SJSA1 (cell line): ENCODE results near the gene SUSD4. TPM values are rescaled to one million over a fixed set of nuclear protein-coding genes. Genes with fewer than 3 reads are reported as not detected.

ENCODE experiments used
- DNase-seq, 2 experiments: peaks; one replicate each; pipeline ENCODE4 v3.0.0-alpha.2; 2015 to 2020; ENCODE audit warnings: low spot score in 2 of 2, low read depth in 1 of 2
- H3K27ac ChIP-seq: fragments of 250-450 bp; sonication (Bioruptor Pico); 2 replicates; pipeline ENCODE4 v1.5.1; 2020; ENCODE audit warnings: mild to moderate bottlenecking, moderate library complexity
- H3K27me3 ChIP-seq: fragments of 250-450 bp; sonication (Bioruptor Pico); replicated peaks from 2 replicates; pipeline ENCODE4 v1.5.1; 2020; ENCODE audit warnings: mild to moderate bottlenecking, moderate library complexity
- H3K36me3 ChIP-seq: fragments of 250-450 bp; sonication (Bioruptor Pico); 2 replicates; pipeline ENCODE4 v1.5.1; 2020; ENCODE audit warnings: mild to moderate bottlenecking
- H3K4me1 ChIP-seq: fragments of 250-450 bp; sonication (Bioruptor Pico); replicated peaks from 2 replicates; pipeline ENCODE4 v1.6.1; 2021; ENCODE audit warnings: mild to moderate bottlenecking
- H3K4me3 ChIP-seq: fragments of 250-450 bp; sonication (Bioruptor Pico); 2 replicates; pipeline ENCODE4 v1.5.1; 2020; ENCODE audit warnings: mild to moderate bottlenecking
- H3K9me3 ChIP-seq: fragments of 250-450 bp; sonication (Bioruptor Pico); replicated peaks from 2 replicates; pipeline ENCODE4 v1.5.1; 2020; ENCODE audit warnings: mild to moderate bottlenecking
- total RNA-seq: library from RNA; depleted of rRNA; stranded (reverse); fragments of >200 nt; shearing (Covaris generic); gene quantifications from 2 replicates; pipeline ENCODE4 v1.2.3, GENCODE V29; 2014

SUSD4 gene
- total RNA-seq, 1 experiment from 2014 or later = 0.74 TPM

DNA sequence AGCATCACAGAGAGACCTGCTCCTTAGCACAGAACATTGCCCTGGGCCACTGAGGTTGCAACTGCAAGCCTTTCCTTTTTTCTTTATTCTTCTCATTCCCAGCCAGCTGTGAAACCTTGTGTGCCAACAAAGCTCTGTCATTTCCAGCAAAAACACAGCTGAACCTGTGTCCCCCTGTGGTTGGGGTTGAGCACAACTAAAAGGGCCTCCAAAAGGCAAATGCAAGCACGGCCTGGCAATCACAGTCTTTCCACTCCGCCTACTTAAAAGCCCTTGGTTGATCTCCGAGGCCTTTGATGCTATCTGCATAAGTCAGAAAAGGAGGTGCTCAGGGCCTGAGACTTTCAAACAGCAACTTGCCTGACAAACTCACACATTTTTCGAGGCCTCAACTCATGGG, 32.7 kb downstream of the SUSD4 start:
- DNase-seq = peak in 1 of 2 experiments; percentile 8
- Histone ChIP-seq H3K27ac (no peak overlapping the region), H3K27me3 (peaks cover 2% of the 10 kb centered on the region), H3K36me3 (no peaks in the 10 kb centered on the region), H3K4me3 (no peak overlapping the region), H3K9me3 (no peaks in the 10 kb centered on the region), H3K4me1 (peaks cover 21% of the 10 kb centered on the region)

DNA sequence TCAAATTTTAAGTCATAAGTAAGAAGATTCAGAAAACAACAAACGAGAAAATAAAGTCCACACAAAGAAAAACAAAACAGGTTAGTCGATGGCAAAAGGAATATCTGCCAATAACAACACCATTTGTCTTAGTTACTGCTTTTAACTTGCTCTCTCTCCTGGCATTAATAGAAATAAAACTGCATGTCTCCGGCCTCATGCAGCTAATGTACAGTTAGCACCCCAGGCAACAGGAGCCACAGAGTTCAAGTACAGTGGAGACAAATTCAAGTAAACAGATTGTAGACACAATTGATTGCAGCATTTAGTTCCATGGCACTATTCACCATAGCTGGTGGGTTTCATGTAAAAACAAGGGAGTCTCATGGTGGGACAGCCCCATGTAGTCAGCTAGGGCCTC, 33.5 kb downstream of the SUSD4 start:
- Histone ChIP-seq H3K4me3 (no peak overlapping the region), H3K4me1 (peaks cover 26% of the 10 kb centered on the region), H3K27me3 (peaks cover 2% of the 10 kb centered on the region)

DNA sequence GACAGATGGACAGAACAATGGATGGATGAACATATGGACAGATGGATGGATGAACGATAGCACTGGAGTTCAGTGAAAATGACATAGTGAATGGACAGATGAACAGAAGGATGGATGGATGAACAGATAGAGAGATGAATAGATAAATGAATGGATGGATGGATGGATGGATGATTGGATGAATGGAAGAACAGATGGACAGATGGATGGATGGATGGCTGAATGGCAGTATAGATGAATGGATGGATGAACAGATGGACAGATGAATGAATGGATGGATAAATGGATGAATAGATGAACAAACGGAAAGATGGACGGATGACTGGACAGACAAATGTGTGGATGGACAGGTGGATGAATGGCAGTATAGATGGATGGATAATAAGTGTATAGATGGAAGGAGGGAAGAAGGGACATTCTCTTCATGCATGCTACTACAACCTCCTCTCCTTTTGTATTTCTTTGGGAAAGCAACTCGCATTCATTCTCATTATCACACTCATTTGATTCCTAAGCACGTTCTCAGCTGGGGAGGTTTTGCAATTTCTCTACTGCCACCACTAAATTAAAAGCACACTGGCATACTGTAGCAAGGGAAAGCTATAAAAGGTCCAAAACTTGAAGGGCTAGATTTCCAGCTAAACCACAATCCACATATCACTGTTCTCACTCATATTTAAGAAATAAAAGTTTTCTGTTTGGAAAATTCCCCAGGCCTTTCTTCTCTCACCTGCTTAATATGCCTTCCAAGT, 34.1 kb downstream of the SUSD4 start:
- Histone ChIP-seq H3K9me3 (no peaks in the 10 kb centered on the region), H3K36me3 (no peaks in the 10 kb centered on the region), H3K27me3 (peaks cover 2% of the 10 kb centered on the region), H3K4me1 (peaks cover 26% of the 10 kb centered on the region), H3K4me3 (no peak overlapping the region), H3K27ac (no peak overlapping the region)
- no peak for DNase-seq

More for the DNA sequence above, 33.5 kb downstream of the SUSD4 start:
- no peaks in the 10 kb centered on the region for H3K36me3 ChIP-seq
- H3K9me3 ChIP-seq = no peaks in the 10 kb centered on the region
- no peak overlapping the region for H3K27ac ChIP-seq
- no peak for DNase-seq

DNA sequence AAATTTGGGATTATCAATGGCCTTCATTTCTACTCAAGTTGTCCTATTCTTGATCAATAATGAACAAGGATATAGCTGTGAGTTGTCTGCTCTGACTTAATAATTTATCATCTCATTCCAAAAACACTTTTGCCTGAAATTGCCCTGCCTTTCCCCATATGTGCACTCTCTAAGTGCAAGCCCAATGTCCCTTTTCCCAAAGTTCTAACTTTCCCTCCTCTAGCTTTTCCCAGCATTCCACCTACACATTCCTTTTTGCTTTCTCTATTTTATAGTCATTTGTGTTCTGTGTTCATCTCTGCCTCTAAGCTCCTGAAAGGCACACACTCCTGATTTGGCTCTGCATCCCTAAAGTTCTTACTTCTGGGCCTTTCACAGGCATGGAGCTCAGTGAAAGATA, 34.7 kb downstream of the SUSD4 start:
- Histone ChIP-seq H3K36me3 (no peaks in the 10 kb centered on the region), H3K4me3 (no peak overlapping the region), H3K27me3 (0 out of 2 replicates have a peak, but pooled peaks cover 2% of the 10 kb centered on the region), H3K4me1 (peaks cover 26% of the 10 kb centered on the region), H3K9me3 (no peaks in the 10 kb centered on the region), H3K27ac (no peak overlapping the region)
- no peak for DNase-seq

DNA sequence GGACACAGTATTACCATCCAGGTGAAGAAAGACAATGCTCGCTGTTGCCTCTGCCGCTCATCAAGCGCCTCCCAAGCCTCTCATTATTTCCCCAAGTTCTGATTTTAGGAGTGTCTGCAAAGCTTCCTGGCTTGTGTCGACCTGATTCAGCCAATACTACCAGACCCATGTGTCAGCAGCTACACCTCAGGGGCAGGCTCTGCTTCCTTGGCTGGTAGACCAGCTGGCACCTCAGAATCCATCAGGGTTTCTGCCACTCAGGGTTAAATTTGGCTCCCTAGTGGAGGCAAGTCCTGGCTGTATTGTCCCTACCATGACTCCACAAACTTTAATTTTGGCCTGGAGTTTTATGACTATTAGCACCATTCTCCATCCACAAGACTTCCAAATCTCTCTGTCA, 35.4 kb downstream of the SUSD4 start:
- Histone ChIP-seq H3K27me3 (0 out of 2 replicates have a peak, but pooled peaks cover 2% of the 10 kb centered on the region), H3K9me3 (no peaks in the 10 kb centered on the region), H3K36me3 (no peaks in the 10 kb centered on the region), H3K4me1 (peaks cover 26% of the 10 kb centered on the region), H3K27ac (no peak overlapping the region), H3K4me3 (no peak overlapping the region)
- DNase-seq = no peak

- Histone ChIP-seq H3K4me3 (no peak overlapping the region), H3K4me1 (peaks cover 19% of the 10 kb centered on the region), H3K27me3 (peaks cover 2% of the 10 kb centered on the region; the same call in 1 of the 2 replicates), H3K36me3 (no peaks in the 10 kb centered on the region), H3K9me3 (no peaks in the 10 kb centered on the region), H3K27ac (no peak overlapping the region)
- peak in 1 of 2 experiments; percentile 84 for DNase-seq
Observed at GRCh38 chr1:223326776-223327175, 37.2 kb downstream of the SUSD4 start.

GRCh38 chr1:223323491-223324484, 40.2 kb downstream of the SUSD4 start:
- Histone ChIP-seq H3K9me3 (no peaks in the 10 kb centered on the region), H3K36me3 (no peaks in the 10 kb centered on the region), H3K27ac (no peak overlapping the region), H3K4me3 (no peak overlapping the region), H3K27me3 (peaks cover 9% of the 10 kb centered on the region), H3K4me1 (peaks cover 9% of the 10 kb centered on the region)
- DNase-seq = no peak

DNA sequence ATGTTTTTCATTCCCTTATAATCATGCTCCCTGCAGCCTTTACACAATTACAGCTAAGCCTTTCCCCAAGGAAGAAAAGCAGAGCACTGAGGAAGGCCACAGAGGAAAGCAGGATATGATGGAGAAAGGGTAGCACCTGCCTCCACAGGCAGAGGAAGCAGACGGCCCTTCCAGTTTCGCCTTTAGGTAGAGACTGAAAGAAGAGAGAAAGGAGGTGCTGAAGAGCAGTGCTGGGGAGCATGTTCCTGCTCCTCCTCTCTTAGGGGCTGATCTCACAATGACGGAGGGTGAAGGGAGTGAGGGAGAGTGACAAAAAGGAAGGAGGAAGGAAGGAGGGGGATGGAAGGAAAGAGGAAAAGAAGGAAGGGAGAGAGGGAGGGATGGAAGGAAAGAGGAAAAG, 41.1 kb downstream of the SUSD4 start:
- H3K9me3 ChIP-seq = no peaks in the 10 kb centered on the region
- H3K4me1 ChIP-seq = peaks cover 9% of the 10 kb centered on the region
- no peaks in the 10 kb centered on the region for H3K36me3 ChIP-seq
- H3K27me3 ChIP-seq = peaks cover 9% of the 10 kb centered on the region
- no peak overlapping the region for H3K4me3 ChIP-seq
- no peak for DNase-seq
- H3K27ac ChIP-seq = no peak overlapping the region

DNA sequence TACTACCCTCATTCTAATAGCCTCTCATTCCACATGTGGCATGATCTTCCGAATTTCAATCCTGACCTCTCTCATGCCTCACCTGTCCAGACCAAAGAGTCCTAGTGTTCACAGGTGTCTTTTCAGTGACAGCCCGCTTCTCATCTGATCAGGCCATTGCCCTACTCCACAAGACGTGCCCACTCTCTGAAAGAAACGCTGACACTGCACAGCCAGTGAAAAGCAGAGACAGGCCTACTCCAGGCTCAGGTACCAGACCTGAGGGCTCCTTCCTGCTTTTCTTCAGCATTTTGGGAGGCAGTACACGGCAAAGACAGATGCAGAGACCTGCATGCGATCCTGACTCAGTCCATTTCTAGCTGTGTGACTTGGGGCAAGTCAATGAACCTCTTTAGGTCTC, 43.0 kb downstream of the SUSD4 start:
- H3K4me1 ChIP-seq = peaks cover 2% of the 10 kb centered on the region
- H3K27ac ChIP-seq = no peak overlapping the region
- H3K36me3 ChIP-seq = no peaks in the 10 kb centered on the region
- H3K27me3 ChIP-seq = peaks cover 9% of the 10 kb centered on the region
- DNase-seq = no peak
- H3K9me3 ChIP-seq = no peaks in the 10 kb centered on the region
- no peak overlapping the region for H3K4me3 ChIP-seq

GRCh38 chr1:223319905-223320580, 43.9 kb downstream of the SUSD4 start:
- no peak overlapping the region for H3K27ac ChIP-seq
- H3K27me3 ChIP-seq = peaks cover 9% of the 10 kb centered on the region
- H3K4me1 ChIP-seq = no peaks in the 10 kb centered on the region
- no peaks in the 10 kb centered on the region for H3K36me3 ChIP-seq
- H3K9me3 ChIP-seq = no peaks in the 10 kb centered on the region
- no peak overlapping the region for H3K4me3 ChIP-seq
- DNase-seq = no peak

DNA sequence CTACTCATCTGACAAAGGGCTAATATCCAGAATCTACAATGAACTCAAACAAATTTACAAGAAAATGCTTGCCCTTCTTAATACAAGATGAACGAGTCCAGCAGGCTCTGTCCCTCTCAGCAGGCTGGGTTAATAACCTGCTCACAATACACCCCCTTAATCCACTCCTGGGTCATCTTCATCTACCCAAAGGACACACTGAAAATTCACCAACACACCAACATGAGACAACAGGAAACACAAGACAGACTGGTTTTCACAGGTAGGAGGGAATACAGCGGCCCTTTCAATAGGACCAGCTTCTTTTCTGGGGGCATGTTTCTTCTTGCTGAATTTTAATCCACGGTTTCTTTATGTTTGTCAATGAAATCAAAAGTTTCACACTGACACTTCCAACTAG, 44.6 kb downstream of the SUSD4 start:
- no peaks in the 10 kb centered on the region for H3K36me3 ChIP-seq
- no peaks in the 10 kb centered on the region for H3K9me3 ChIP-seq
- peaks cover 9% of the 10 kb centered on the region for H3K27me3 ChIP-seq
- no peak for DNase-seq
- H3K27ac ChIP-seq = no peak overlapping the region
- no peak overlapping the region for H3K4me3 ChIP-seq
- no peaks in the 10 kb centered on the region for H3K4me1 ChIP-seq

- DNase-seq = no peak
- peaks cover under 1% of the 10 kb centered on the region; the same call in 1 of the 2 replicates for H3K27me3 ChIP-seq
- no peaks in the 10 kb centered on the region for H3K4me1 ChIP-seq
- H3K36me3 ChIP-seq = no peaks in the 10 kb centered on the region
- no peak overlapping the region for H3K27ac ChIP-seq
- no peaks in the 10 kb centered on the region for H3K9me3 ChIP-seq
- H3K4me3 ChIP-seq = no peak overlapping the region
Observed at GRCh38 chr1:223316082-223316481, 47.9 kb downstream of the SUSD4 start.

- no peak for DNase-seq
- Histone ChIP-seq H3K36me3 (no peaks in the 10 kb centered on the region), H3K4me3 (no peak overlapping the region), H3K4me1 (no peaks in the 10 kb centered on the region), H3K27me3 (no peaks in the 10 kb centered on the region), H3K9me3 (no peaks in the 10 kb centered on the region), H3K27ac (no peak overlapping the region)
Observed at GRCh38 chr1:223315665-223316064, 48.3 kb downstream of the SUSD4 start.
